NCI-H2196 treated with DMSO at 0.1 percent for 48 hours (cell line): ENCODE measurements around the gene ZNF618.

Source experiments
- DNase-seq: peaks from one replicate; lab custom pipeline; 2025; ENCODE audit not compliant: unreplicated experiment; lab: John Stamatoyannopoulos, UW

The ZNF618 gene

GRCh38 chr9:113932906-113933584 is 56.9 kb downstream of the ZNF618 start:
- DNase-seq: no peak

- DNase-seq: no peak
Measured at GRCh38 chr9:113933671-113934070, 57.6 kb downstream of the ZNF618 start.

- no peak for DNase-seq
Measured at GRCh38 chr9:113934167-113934828, 58.2 kb downstream of the ZNF618 start.

GRCh38 chr9:113934829-113935676 is 58.9 kb downstream of the ZNF618 start:
- DNase-seq: no peak

- DNase-seq: no peak
Measured at GRCh38 chr9:113935677-113936380, 59.7 kb downstream of the ZNF618 start.

- no peak for DNase-seq
Measured at GRCh38 chr9:113940077-113940476, 64.0 kb downstream of the ZNF618 start.

GRCh38 chr9:113941056-113941455 is 64.9 kb downstream of the ZNF618 start:
- no peak for DNase-seq

GRCh38 chr9:113941526-113941925 is 65.4 kb downstream of the ZNF618 start:
- DNase-seq: no peak

- DNase-seq: no peak
Measured at GRCh38 chr9:113943112-113944009, 67.3 kb downstream of the ZNF618 start.

GRCh38 chr9:113945784-113946183 is 69.7 kb downstream of the ZNF618 start:
- DNase-seq: no peak

- DNase-seq: no peak
Measured at GRCh38 chr9:113946496-113947115, 70.5 kb downstream of the ZNF618 start.

GRCh38 chr9:113947941-113948340 is 71.8 kb downstream of the ZNF618 start:
- no peak for DNase-seq

- no peak for DNase-seq
Measured at GRCh38 chr9:113948891-113949570, 72.9 kb downstream of the ZNF618 start.

GRCh38 chr9:113949571-113950078 is 73.5 kb downstream of the ZNF618 start:
- no peak for DNase-seq

- no peak for DNase-seq
Measured at GRCh38 chr9:113950195-113951031, 74.3 kb downstream of the ZNF618 start.

GRCh38 chr9:113951032-113951372 is 74.9 kb downstream of the ZNF618 start:
- DNase-seq: no peak

- DNase-seq: no peak
Measured at GRCh38 chr9:113952676-113953075, 76.6 kb downstream of the ZNF618 start.

GRCh38 chr9:113953531-113953930 is 77.4 kb downstream of the ZNF618 start:
- no peak for DNase-seq
